Measurements from ENCODE around the gene FHOD3. TPM values are rescaled to one million over a fixed set of nuclear protein-coding genes. Genes with fewer than 3 reads are reported as not detected.
A peak's percentile ranks its signal among the peaks of the same experiment; 100 is the strongest.

Gene FHOD3
- total RNA-seq, 2 donors from 2014 or later, result 19.8 to 24.9 TPM

- DNase-seq (ENCODE audit: low spot score), result no peak
These were observed 92.5 kb downstream of the FHOD3 start for GRCh38 chr18:36389811-36390581.

GRCh38 chr18:36391426-36392145 lies 94.1 kb downstream of the FHOD3 start:
- peaks cover 4% of the 10 kb centered on the region for H3K9me3 ChIP-seq
- H3K27me3 ChIP-seq (replicated peaks; ENCODE audit: insufficient read depth), result no peaks in the 10 kb centered on the region
- peaks cover 8 to 39% of the 10 kb centered on the region in 2 donors for H3K4me1 ChIP-seq (ENCODE audit: control insufficient read depth in 1 of 2, low read depth in 2 of 2)
- no peak for ATAC-seq (ENCODE audit: insufficient number of reproducible peaks, low FRiP score, low read depth)
- no peak for TF ChIP-seq CTCF (IDR thresholded peaks at IDR 0.05)
- H3K4me3 ChIP-seq, result no peak overlapping the region
- no peak for DNase-seq (ENCODE audit: low spot score)
- no peaks in the 10 kb centered on the region for H3K36me3 ChIP-seq
- peak overlapping the region; percentile 72 to 73 for H3K27ac ChIP-seq

More at GRCh38 chr18:36389811-36390581, 92.5 kb downstream of the FHOD3 start:
- ATAC-seq (ENCODE audit: insufficient number of reproducible peaks, low FRiP score, low read depth), result no peak
- H3K36me3 ChIP-seq, result no peaks in the 10 kb centered on the region
- H3K4me1 ChIP-seq (ENCODE audit: control insufficient read depth in 1 of 2, low read depth in 2 of 2), result peaks cover 8 to 39% of the 10 kb centered on the region in 2 donors
- no peak overlapping the region for H3K4me3 ChIP-seq
- no peaks in the 10 kb centered on the region for H3K9me3 ChIP-seq
- peak overlapping the region; percentile 0 to 35 for H3K27ac ChIP-seq
- no peaks in the 10 kb centered on the region for H3K27me3 ChIP-seq (replicated peaks; ENCODE audit: insufficient read depth)
- TF ChIP-seq CTCF (IDR thresholded peaks at IDR 0.05), result no peak

DNA sequence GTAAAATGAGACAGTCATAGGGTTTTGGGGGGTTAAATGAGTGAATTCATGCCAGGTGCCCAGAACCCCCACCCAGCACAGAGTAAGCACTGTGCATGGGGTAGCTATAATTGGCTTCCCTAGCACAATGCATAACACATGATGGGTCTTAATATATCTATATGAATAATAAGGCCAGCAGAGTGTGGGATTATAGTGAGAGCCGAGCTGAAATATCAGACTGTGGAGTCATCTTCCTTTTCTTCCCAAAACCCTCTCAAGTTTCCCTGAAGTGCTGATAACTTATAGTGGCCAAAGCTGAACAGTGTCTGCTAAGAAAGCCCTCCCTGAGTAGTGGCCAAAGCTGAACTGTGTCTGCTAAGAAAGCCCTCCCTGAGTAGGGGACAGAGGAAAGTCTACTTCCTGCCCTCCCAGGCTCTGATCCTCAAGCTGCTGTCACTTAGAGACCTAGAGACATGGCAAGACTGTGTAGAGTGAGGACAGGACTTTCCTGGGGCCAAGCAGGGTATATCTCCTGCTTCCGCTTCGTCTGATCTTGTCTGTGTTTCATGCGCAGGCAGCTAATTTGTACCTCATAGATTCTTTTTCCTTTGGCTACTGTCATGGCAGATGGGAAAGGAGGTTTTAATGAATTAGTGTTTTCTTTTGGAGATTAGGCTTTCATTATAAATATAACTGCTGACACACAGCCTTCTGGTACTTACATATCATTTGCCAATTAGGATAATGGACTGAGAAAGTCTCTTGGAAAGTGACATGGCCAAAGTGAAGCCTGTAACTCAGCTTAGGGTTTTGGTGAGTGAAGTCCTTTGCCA lies 94.9 kb downstream of the FHOD3 start:
- Histone ChIP-seq H3K27me3 (replicated peaks; ENCODE audit: insufficient read depth) (no peaks in the 10 kb centered on the region), H3K36me3 (no peaks in the 10 kb centered on the region), H3K4me1 (ENCODE audit: control insufficient read depth in 1 of 2, low read depth in 2 of 2) (peaks cover 12 to 39% of the 10 kb centered on the region in 2 donors), H3K27ac (peak overlapping the region; percentile 72 to 73), H3K4me3 (no peak overlapping the region), H3K9me3 (peaks cover 4% of the 10 kb centered on the region)
- no peak for ATAC-seq (ENCODE audit: insufficient number of reproducible peaks, low FRiP score, low read depth)
- TF ChIP-seq CTCF (IDR thresholded peaks at IDR 0.05), result no peak
- DNase-seq (ENCODE audit: low spot score), result no peak

GRCh38 chr18:36392979-36393287 lies 95.4 kb downstream of the FHOD3 start:
- no peak for TF ChIP-seq CTCF (IDR thresholded peaks at IDR 0.05)
- Histone ChIP-seq H3K36me3 (no peaks in the 10 kb centered on the region), H3K4me3 (no peak overlapping the region), H3K9me3 (peaks cover 4% of the 10 kb centered on the region), H3K27me3 (replicated peaks; ENCODE audit: insufficient read depth) (no peaks in the 10 kb centered on the region), H3K27ac (peak overlapping the region; percentile 72 to 73), H3K4me1 (ENCODE audit: control insufficient read depth in 1 of 2, low read depth in 2 of 2) (peaks cover 16 to 44% of the 10 kb centered on the region in 2 donors)
- peak; percentile 71 for ATAC-seq (ENCODE audit: insufficient number of reproducible peaks, low FRiP score, low read depth)
- no peak for DNase-seq (ENCODE audit: low spot score)

DNA sequence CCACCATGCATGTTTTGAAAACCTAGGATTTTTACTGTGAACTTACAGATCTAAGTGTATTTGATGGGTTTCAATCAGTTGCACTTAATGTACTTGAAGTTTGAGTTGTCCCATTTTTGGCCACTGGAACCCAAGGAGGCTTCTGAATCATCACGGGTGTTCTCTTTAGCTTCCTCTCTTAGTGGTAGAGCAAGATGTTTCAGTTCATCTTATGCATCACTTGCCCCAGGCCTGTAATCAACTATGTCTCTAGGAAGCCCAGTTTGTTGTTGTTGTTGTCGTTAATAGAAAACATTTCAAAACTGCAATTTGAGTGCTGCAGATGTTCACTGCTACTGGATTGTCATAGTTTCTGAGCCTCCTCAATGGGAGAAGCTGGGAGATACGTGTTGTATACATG lies 97.0 kb downstream of the FHOD3 start:
- H3K27me3 ChIP-seq (replicated peaks; ENCODE audit: insufficient read depth), result no peaks in the 10 kb centered on the region
- no peak for TF ChIP-seq CTCF (IDR thresholded peaks at IDR 0.05)
- no peaks in the 10 kb centered on the region for H3K36me3 ChIP-seq
- H3K4me1 ChIP-seq (ENCODE audit: control insufficient read depth in 1 of 2, low read depth in 2 of 2), result peaks cover 16 to 60% of the 10 kb centered on the region in 2 donors
- no peak overlapping the region for H3K4me3 ChIP-seq
- H3K27ac ChIP-seq, result no peak overlapping the region
- no peak for DNase-seq (ENCODE audit: low spot score)
- H3K9me3 ChIP-seq, result peaks cover 4% of the 10 kb centered on the region
- ATAC-seq (ENCODE audit: insufficient number of reproducible peaks, low FRiP score, low read depth), result no peak
